GM23338 (cell line): ENCODE measurements around the gene LCMT1. TPM values are rescaled to one million over a fixed set of nuclear protein-coding genes. Genes with fewer than 3 reads are reported as not detected.

Source experiments
- ATAC-seq: fragments of 200-7000 bp; cut with Tn5 transposase; 3 replicates; pipeline ENCODE4 v1.9.1; 2020
- DNase-seq: peaks from one replicate; pipeline ENCODE4 v3.0.0-alpha.2; 2015; ENCODE audit warnings: low spot score
- H2AFZ ChIP-seq: fragments of 200-600 bp; sonication (generic); 2 replicates; pipeline ENCODE4 v1.8.0; 2016; ENCODE audit warnings: antibody characterized with exemption, mild to moderate bottlenecking, moderate library complexity
- H3F3A ChIP-seq: fragments of 200-600 bp; sonication (generic); replicated peaks from 2 replicates; pipeline ENCODE4 v1.8.0; 2017; ENCODE audit warnings: antibody characterized with exemption, mixed run types, low read depth
- H3K27ac ChIP-seq: fragments of 200-600 bp; sonication (generic); 2 replicates; pipeline ENCODE4 v1.6.1; 2016; ENCODE audit warnings: low read depth
- H3K27me3 ChIP-seq: fragments of 200-600 bp; sonication (generic); 2 replicates; pipeline ENCODE4 v1.8.0; 2016; ENCODE audit warnings: mild to moderate bottlenecking, mixed run types, moderate library complexity; ENCODE audit not compliant: insufficient read depth
- H3K36me3 ChIP-seq: fragments of 200-600 bp; sonication (generic); 2 replicates; pipeline ENCODE4 v1.8.0; 2016; ENCODE audit warnings: mild to moderate bottlenecking; ENCODE audit not compliant: insufficient read depth
- H3K4me1 ChIP-seq: fragments of 200-600 bp; sonication (generic); 2 replicates; pipeline ENCODE4 v1.8.0; 2016; ENCODE audit warnings: mild to moderate bottlenecking, moderate library complexity; ENCODE audit not compliant: insufficient read depth
- H3K4me2 ChIP-seq: fragments of 200-600 bp; sonication (generic); 2 replicates; pipeline ENCODE4 v1.7.1; 2017; ENCODE audit warnings: mixed run types
- H3K4me3 ChIP-seq: fragments of 200-600 bp; sonication (generic); 2 replicates; pipeline ENCODE4 v1.6.1; 2016; ENCODE audit warnings: mixed run types
- H3K79me2 ChIP-seq: fragments of 200-600 bp; sonication (generic); replicated peaks from 2 replicates; pipeline ENCODE4 v1.8.0; 2017; ENCODE audit warnings: mild to moderate bottlenecking; ENCODE audit not compliant: insufficient read depth
- H3K9me2 ChIP-seq: fragments of 200-600 bp; sonication (generic); 2 replicates; pipeline ENCODE4 v1.8.0; 2017; ENCODE audit not compliant: insufficient read depth
- H4K20me1 ChIP-seq: fragments of 200-600 bp; sonication (generic); replicated peaks from 2 replicates; pipeline ENCODE4 v1.8.0; 2017; ENCODE audit warnings: mild to moderate bottlenecking; ENCODE audit not compliant: insufficient read depth
- H3K27ac Mint-ChIP-seq: 2 replicates; pipeline ENCODE4 v1.8.0; 2020; ENCODE audit warnings: inconsistent platforms, mild to moderate bottlenecking, moderate library complexity, mixed read lengths
- H3K27me3 Mint-ChIP-seq: 3 replicates; pipeline ENCODE4 v1.8.0; 2022; ENCODE audit warnings: low read depth, mild to moderate bottlenecking, moderate library complexity, mixed read lengths, inconsistent platforms; ENCODE audit not compliant: insufficient read depth, poor library complexity
- H3K36me3 Mint-ChIP-seq: 3 replicates; pipeline ENCODE4 v1.8.0; 2021; ENCODE audit warnings: low read depth, mild to moderate bottlenecking, inconsistent platforms, moderate library complexity, mixed read lengths
- H3K4me1 Mint-ChIP-seq: 3 replicates; pipeline ENCODE4 v1.8.0; 2020; ENCODE audit warnings: mild to moderate bottlenecking, inconsistent platforms, mixed read lengths
- H3K4me3 Mint-ChIP-seq: 3 replicates; pipeline ENCODE4 v1.8.0; 2021; ENCODE audit warnings: moderate library complexity, mild to moderate bottlenecking, inconsistent platforms, mixed read lengths
- H3K9me3 Mint-ChIP-seq: 3 replicates; pipeline ENCODE4 v1.8.0; 2020; ENCODE audit warnings: moderate library complexity, mild to moderate bottlenecking, inconsistent platforms, mixed read lengths
- CREB1 ChIP-seq: fragments of 250-450 bp; sonication (Bioruptor Pico); IDR thresholded peaks from 2 replicates; pipeline ENCODE4 v1.5.0; 2020; ENCODE audit warnings: low read depth, mild to moderate bottlenecking, moderate library complexity
- ETS1 ChIP-seq: IDR thresholded peaks from 2 replicates; pipeline ENCODE4 v1.6.1; 2016; ENCODE audit warnings: antibody characterized with exemption
- EZH2 ChIP-seq: fragments of 200-600 bp; sonication (generic); IDR thresholded peaks from one replicate; pipeline ENCODE4 v1.8.0; 2017; ENCODE audit warnings: antibody characterized with exemption, mild to moderate bottlenecking, low read depth; ENCODE audit not compliant: unreplicated experiment
- EZH2phosphoT487 ChIP-seq: fragments of 200-600 bp; sonication (generic); IDR thresholded peaks from one replicate; pipeline ENCODE4 v1.8.1; 2018; ENCODE audit warnings: antibody characterized with exemption; ENCODE audit not compliant: unreplicated experiment
- JUNB ChIP-seq: IDR thresholded peaks from one replicate; pipeline ENCODE4 v1.6.1; 2016; ENCODE audit warnings: antibody characterized with exemption; ENCODE audit not compliant: unreplicated experiment
- POLR2AphosphoS5 ChIP-seq: IDR thresholded peaks from 2 replicates; pipeline ENCODE4 v1.6.1; 2016; ENCODE audit warnings: antibody characterized with exemption, low read depth
- REST ChIP-seq: IDR thresholded peaks from one replicate; pipeline ENCODE4 v1.6.1; 2018; ENCODE audit warnings: antibody characterized with exemption; ENCODE audit not compliant: unreplicated experiment
- STAT1 ChIP-seq: IDR thresholded peaks from one replicate; pipeline ENCODE4 v1.6.1; 2016; ENCODE audit warnings: antibody characterized with exemption; ENCODE audit not compliant: unreplicated experiment
- ZNF114 ChIP-seq: fragments of 250-450 bp; sonication (Bioruptor Pico); IDR thresholded peaks from 2 replicates; pipeline ENCODE4 v1.5.0; 2020; ENCODE audit warnings: mild to moderate bottlenecking, moderate library complexity
- ZNF462 ChIP-seq: fragments of 250-450 bp; sonication (Bioruptor Pico); IDR thresholded peaks from 2 replicates; pipeline ENCODE4 v1.5.0; 2020; ENCODE audit warnings: mild to moderate bottlenecking, moderate library complexity
- polyA plus RNA-seq: library from polyadenylated mRNA; unstranded; fragments of >200 nt; fragmentation: Nextera tagmentation; extraction: Ambion mirVana; gene quantifications from 2 replicates; pipeline ENCODE4 v1.2.1, GENCODE V29; 2016
- total RNA-seq: library from RNA; depleted of rRNA; stranded (reverse); fragments of >200 nt; shearing (Covaris generic); gene quantifications from 2 replicates; pipeline ENCODE4 v1.2.3, GENCODE V29; 2014

The LCMT1 gene
- total and polyA plus RNA-seq, 2 experiments from 2014 or later: 56.2 to 84.6 TPM

- Mint-ChIP-seq H3K9me3 (no peaks in the 10 kb centered on the region; the same call in 2 of the 3 replicates), H3K27ac (no peak overlapping the region), H3K4me1 (no peaks in the 10 kb centered on the region), H3K27me3 (peaks cover 2% of the 10 kb centered on the region), H3K36me3 (no peaks in the 10 kb centered on the region), H3K4me3 (no peak overlapping the region)
- no peak overlapping the region for H3K4me3 ChIP-seq
- no peaks in the 10 kb centered on the region for H3K27me3 ChIP-seq
- H3K79me2 ChIP-seq: no peaks in the 10 kb centered on the region
- H3F3A ChIP-seq: no peaks in the 10 kb centered on the region
- no peak for ATAC-seq
- H3K36me3 ChIP-seq: no peaks in the 10 kb centered on the region
- no peak for DNase-seq
- H3K4me1 ChIP-seq: no peaks in the 10 kb centered on the region
- H3K4me2 ChIP-seq: no peak overlapping the region
- H3K27ac ChIP-seq: no peak overlapping the region
- H4K20me1 ChIP-seq: no peaks in the 10 kb centered on the region; the same call in 1 of the 2 replicates
- no peak overlapping the region for H2AFZ ChIP-seq
- H3K9me2 ChIP-seq: no peaks in the 10 kb centered on the region
- TF ChIP-seq EZH2: no peak
- TF ChIP-seq ETS1: no peak
- TF ChIP-seq JUNB: no peak
- no peak for TF ChIP-seq CREB1 (CRISPR knock-in tag)
- TF ChIP-seq EZH2phosphoT487: no peak
- no peak for TF ChIP-seq ZNF114 (CRISPR knock-in tag)
- no peak for TF ChIP-seq REST
- no peak for TF ChIP-seq POLR2AphosphoS5
- TF ChIP-seq STAT1: no peak
- no peak for TF ChIP-seq ZNF462 (CRISPR knock-in tag)
Observed at GRCh38 chr16:25198021-25198420, 86.5 kb downstream of the LCMT1 start.
